HG02884 (cell line): ENCODE measurements around the gene MYORG.

ENCODE experiments used
- ATAC-seq: cut with Tn5 transposase; IDR thresholded peaks from one replicate; pipeline ENCODE4 v1.9.1; 2021; ENCODE audit warnings: mild to moderate bottlenecking, moderate library complexity; ENCODE audit not compliant: unreplicated experiment

MYORG gene

GRCh38 chr9:34385561-34386230, 9.0 kb upstream of the MYORG start:
- ATAC-seq: no peak

GRCh38 chr9:34384368-34385165, 7.9 kb upstream of the MYORG start:
- ATAC-seq: no peak

GRCh38 chr9:34383904-34384303, 7.2 kb upstream of the MYORG start:
- ATAC-seq: no peak

GRCh38 chr9:34382879-34383278, 6.2 kb upstream of the MYORG start:
- no peak for ATAC-seq

DNA sequence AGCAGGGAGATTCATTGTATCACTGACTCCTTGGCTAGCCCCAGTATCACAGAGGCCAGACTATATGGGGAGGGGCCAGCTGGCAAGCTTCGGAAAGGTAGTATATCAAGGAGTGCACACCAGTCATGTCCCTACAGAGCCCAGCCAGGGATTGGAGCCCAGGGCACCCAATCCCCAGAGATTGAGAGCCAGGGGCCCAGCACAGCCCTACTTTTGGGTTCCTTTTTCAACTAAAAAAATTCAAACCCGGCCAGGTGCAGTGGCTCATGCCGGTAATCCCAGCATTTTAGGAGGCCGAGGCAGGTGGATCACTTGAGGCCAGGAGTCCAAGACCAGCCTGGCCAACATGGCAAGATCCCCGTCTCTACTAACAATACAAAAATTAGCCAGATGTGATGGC, 5.4 kb upstream of the MYORG start:
- no peak for ATAC-seq

DNA sequence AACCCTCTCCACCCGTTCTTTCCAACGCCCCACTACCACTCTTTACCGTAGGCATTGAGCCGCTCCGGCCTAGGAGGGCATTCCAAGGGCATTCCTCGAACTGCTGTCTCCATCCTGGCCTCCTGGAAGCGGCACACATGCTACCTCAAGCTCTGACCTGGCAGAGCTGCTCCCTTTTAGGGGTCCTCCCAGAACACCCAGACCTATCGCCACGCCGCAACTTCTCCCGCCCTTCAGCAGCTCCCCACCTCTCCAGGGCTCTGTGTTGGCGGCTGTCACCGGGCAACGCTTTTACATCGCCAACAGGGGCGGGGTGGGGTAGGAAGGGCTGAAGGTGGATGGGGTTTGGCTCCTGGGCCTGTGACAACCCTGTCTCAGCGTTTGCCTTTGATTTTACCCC, 4.6 kb upstream of the MYORG start:
- no peak for ATAC-seq

DNA sequence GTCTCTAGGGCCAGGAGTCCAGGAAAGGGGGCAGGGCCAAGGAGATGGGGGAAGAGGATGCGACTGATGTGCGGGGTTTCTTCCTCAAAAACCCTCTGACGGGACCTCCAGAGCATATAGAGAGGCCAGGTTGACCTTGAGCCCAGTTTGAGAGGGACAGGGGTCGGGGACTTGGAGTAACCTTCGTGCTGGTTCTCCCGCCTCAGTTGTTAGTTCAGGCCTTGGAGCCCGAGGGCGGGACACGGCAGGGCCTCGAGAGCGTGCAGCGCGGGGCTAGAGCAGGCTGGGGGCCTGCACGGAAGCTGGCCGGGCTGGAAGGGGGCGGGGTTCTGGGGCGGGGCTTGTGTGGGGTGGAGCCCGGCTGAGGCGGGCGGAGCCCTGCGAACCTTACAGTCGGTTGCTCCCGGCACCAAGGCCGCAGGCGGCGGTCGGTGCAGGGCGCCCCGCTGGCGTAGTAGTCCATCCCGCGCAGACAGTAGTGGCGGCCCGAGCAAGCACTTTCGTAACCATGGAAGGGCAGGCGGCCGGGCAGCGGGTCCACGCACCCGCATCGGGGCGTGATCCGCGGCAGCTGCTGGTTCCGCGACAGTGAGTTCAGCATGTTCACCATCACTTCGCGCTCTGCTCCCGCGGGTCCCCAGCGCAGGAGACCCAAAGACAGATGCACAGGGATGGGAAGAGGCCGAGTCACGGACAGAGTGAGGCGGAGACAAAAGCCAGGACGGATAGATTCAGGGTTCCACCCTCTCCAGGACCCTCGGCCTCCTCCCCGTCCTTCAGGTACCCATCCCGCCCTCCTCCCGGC, 4.0 kb upstream of the MYORG start:
- no peak for ATAC-seq

DNA sequence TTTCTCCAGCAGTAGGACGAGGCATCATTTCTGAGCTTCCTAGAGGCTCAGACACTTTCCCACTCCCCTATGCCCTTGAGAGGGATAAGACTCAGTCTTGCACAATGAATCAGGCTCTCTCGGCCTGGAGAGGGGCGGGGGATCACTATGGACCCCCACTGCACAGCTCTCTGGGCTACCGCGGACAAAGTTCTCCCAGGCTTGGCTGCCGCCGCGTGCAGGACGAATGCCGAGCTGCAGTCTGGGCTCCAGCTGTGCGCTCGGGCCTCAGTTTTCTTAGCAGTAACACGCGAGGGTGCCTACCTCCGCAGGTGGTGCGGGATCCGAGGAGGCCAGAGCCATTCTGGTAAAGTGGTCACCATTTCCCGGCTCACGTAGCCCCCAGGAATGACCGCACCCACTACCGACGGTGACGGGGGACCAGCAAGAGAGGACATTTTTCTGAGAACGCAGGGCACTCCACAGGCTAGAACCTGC, 3.4 kb upstream of the MYORG start:
- no peak for ATAC-seq

DNA sequence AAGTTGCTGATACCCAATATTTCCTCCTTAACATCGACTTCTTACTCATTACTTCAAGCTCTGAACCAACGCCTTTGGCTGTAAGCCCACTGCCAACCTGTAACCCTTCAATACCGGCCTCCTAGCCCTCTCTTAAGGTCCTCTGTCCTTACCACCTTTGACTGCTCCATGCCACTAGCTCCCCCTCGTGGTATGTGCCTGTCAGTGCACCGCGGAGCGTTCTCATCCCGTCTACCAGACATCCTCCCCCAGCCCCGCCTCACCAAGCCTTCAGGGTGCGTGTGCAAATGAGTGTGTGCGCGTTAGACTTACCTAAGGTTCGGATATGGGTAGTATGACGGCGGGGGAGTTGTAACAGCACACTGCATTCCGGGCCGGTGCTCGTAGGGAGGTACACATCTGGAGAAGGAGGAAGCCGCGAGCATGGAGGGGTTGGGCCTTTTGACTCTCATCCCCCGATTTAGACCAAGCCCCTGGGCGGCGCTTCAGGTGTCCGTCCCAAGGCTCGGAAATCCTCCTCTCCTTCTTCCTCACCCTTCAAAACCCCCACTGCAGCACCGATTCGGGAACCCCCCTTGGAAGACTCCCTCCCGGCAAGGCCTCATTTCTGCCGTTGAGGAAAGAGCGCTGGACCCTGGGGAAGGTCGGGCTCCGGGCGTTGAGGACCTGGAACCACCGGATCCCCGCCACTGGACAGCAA, 2.8 kb upstream of the MYORG start:
- ATAC-seq: no peak

- no peak for ATAC-seq
Observed at GRCh38 chr9:34378376-34379060, 1.8 kb upstream of the MYORG start.

DNA sequence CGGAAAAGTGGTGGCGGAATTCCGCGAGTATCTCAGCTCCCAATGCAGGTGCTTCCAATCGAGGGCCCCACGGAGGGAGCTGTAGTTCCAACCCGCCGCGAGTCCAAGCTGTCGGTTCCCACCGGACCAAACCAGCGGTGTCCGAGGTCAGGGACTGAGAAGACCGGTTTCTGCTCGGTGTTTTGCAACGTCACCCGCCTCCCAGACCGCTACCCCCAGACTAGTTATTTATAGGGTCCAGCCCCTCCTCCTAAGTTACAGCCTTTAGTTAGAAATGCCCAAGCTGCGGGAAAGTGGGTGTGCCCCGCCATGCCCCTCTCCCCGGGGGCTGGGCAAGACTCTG, 677 bp upstream of the MYORG start:
- ATAC-seq: no peak

DNA sequence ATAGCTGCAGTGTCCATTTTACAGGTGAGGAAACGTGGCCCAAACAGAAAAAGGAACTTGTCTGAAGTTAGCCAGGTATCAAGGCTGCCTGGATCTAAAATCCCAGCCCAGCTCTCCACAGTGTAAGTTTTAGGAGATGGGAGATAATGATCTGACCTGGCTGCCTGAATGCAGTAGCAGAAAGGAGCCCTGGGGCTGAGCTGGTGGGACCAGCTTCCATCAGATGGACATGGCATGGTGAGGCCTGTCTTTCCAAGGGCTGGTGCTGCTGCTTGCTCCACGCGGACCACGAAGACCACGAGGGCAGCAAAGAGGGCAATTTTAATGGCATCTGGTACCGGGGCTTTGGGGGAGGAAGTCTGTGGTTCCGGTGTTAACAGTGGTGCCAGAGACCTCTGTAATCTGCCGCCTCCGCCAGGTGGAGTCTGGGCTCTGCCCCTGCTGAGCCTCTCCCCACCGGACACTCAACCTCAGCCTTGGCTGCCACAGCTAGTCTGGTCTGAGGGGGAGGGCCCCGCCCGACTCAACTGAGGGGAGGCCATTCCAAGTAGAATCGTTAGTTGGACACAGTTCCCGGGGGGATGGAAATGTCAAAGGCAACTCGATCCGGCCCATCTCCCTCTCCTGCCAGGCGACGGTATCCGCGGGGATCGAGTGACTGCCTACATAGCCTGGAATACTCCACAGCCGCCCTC, 650 bp downstream of the MYORG start:
- ATAC-seq: no peak

GRCh38 chr9:34374905-34375552, 1.7 kb downstream of the MYORG start:
- no peak for ATAC-seq

DNA sequence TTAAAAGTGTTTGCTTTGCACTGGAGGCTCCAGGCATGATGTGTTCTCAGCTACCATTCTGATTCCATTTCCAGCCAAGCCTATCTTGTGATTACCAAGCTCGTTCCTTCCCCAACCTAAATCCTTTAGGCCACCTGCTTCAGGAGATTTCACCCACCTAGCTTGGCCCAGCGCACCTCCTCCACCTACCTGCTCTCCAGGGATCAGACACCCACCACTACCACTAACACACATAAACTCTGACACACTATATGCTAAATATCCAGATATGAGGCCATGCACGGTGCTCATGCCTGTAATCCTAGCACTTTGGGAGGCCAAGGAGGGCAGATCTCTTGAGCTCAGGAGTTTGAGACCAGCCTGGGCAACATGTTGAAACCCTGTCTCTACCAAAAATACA, 2.4 kb downstream of the MYORG start:
- ATAC-seq: no peak

- ATAC-seq: no peak
Observed at GRCh38 chr9:34373749-34374148, 2.9 kb downstream of the MYORG start.

GRCh38 chr9:34372467-34373011, 4.2 kb downstream of the MYORG start:
- ATAC-seq: no peak

DNA sequence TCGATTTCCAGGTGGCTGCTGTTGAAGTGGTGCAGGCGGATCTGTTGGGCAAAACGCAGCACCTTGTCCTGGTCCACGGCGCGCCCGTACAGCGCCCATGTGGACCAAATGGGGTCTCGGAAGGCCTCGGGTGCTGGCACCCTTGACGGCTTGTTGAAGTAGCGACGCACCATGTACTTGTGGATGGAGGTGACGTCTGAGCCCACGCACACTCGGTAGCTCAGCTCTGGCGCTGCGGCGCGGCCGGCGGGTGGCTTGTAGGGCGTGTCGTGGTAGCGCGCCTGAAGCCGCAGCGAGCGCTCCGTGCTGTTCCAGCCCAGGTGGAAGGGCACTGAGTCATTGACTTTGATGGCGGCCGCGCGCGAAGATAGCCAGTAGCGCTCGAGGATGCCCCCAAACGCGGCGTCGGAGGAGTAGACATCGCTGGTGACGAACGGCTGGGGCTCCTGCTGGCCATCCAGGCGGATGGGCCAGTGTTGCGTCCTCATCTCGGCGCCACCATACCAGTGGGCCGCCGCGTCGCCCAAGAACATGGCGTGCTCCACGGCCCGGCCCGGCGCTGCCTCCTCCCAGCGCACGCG, 4.7 kb downstream of the MYORG start:
- ATAC-seq: no peak

- ATAC-seq: no peak
Observed at GRCh38 chr9:34370970-34371880, 5.5 kb downstream of the MYORG start.
